Epithelial cell of esophagus (primary cell): ENCODE results near the gene HTR1B.

Experiments
- DNase-seq: peaks from one replicate; pipeline ENCODE4 v3.0.0; 2010; ENCODE audit warnings: low read depth
- H3K4me3 ChIP-seq: 2 replicates; pipeline ENCODE4 v1.5.1; 2011; ENCODE audit warnings: mild to moderate bottlenecking, low read length, control low read depth
- TF ChIP-seq, protein P1 (sequence below): IDR thresholded peaks from 2 replicates; pipeline ENCODE4 v1.5.1; 2011; ENCODE audit warnings: low read depth, mild to moderate bottlenecking, low read length, control low read depth, inconsistent platforms; ENCODE audit not compliant: insufficient read depth; ENCODE audit errors: missing control alignments

HTR1B gene

DNA sequence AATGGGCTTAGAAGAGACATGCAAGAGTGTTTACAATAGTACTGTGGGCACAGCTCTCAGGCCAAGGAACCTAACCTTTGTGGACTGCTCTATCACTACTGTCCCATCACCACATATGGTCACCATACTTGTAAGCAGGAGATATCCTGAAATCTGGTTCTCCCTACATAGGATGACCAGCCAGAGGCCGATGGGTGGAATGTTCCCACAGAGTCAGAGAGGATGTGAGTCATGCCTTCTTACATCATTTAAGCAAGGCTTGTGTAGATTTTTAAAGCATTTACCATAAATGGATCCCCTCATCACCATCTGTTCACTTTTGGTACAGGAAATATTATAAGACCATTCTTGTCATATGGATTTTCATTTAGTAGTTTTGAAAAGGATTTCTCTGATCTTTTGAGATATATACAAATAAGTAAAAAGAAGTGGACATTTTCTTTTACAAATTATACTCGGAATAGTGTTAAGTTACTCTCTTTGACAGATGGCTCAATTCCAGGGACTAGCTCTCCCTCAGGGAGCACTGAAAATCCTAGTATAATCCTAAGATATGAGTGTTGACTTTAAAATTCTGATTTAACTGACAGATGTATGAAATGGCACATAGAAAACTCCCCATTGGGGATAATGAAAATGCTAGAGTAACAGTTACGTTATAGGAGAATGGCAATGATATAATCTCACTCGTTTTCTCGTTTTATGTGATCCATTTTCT lies 6.6 kb downstream of the HTR1B start:
- H3K4me3 ChIP-seq = no peak overlapping the region
- TF ChIP-seq, protein P1, sequence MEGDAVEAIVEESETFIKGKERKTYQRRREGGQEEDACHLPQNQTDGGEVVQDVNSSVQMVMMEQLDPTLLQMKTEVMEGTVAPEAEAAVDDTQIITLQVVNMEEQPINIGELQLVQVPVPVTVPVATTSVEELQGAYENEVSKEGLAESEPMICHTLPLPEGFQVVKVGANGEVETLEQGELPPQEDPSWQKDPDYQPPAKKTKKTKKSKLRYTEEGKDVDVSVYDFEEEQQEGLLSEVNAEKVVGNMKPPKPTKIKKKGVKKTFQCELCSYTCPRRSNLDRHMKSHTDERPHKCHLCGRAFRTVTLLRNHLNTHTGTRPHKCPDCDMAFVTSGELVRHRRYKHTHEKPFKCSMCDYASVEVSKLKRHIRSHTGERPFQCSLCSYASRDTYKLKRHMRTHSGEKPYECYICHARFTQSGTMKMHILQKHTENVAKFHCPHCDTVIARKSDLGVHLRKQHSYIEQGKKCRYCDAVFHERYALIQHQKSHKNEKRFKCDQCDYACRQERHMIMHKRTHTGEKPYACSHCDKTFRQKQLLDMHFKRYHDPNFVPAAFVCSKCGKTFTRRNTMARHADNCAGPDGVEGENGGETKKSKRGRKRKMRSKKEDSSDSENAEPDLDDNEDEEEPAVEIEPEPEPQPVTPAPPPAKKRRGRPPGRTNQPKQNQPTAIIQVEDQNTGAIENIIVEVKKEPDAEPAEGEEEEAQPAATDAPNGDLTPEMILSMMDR = no peak
- DNase-seq = peak; percentile 94

DNA sequence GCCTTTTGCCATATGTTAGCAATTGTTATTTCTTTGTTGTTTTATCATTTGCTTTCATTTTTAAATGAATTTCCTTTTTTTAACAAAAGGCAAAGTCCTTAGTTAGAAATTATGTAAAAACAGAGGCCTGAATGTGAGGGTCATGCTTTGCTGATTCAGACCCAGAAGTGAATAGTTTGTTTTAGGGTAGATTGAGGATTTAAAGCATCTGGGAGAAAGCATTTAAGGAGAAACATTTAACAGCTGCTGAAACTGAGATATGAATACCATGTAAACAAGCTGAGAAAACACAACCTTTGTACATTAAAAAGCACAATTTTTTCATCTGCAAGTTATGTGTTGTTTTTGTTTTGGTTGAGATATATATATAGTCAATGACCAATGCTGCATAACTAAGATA lies 8.0 kb downstream of the HTR1B start:
- H3K4me3 ChIP-seq = no peak overlapping the region
- no peak for DNase-seq
- TF ChIP-seq, protein P1 = no peak

DNA sequence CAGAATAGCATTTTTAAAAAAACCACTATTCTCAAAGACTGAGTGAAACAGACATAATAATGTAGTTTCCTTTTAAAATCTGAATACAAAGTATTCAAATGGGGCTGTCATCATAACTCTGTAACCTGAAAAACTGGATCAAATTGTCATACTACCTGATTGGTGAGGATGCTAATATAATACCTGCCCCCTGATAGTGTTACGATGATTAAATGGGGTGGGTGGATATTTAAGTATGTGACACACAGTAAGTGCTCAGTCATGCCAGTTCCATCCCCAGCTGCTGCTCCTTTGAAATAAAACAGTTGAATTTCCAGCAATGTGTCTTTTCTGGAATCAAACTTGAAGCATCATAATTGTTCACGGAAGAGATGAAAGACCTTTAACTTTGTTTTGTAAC lies 8.9 kb downstream of the HTR1B start:
- DNase-seq = peak; percentile 86
- no peak overlapping the region for H3K4me3 ChIP-seq
- TF ChIP-seq, protein P1 = no peak

DNA sequence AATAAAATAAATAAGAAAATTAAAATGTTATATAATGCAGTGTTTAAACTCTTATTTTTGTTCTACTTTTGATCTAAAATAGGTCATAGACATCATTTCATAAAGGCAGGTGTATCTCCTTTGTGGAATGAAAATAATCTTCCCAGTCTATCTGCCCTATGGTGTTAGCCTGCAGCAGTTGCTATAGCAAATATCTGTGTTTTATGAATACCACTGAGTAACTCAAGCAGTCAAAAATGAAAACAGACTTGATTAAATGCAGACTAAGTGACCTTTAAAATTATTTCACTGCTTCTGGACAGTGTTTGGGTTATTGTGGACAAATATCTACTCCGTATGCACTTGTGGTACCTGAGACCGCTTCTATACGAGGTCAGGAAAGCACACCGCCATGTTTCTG lies 11.8 kb downstream of the HTR1B start:
- no peak overlapping the region for H3K4me3 ChIP-seq
- TF ChIP-seq, protein P1 = no peak
- DNase-seq = no peak

DNA sequence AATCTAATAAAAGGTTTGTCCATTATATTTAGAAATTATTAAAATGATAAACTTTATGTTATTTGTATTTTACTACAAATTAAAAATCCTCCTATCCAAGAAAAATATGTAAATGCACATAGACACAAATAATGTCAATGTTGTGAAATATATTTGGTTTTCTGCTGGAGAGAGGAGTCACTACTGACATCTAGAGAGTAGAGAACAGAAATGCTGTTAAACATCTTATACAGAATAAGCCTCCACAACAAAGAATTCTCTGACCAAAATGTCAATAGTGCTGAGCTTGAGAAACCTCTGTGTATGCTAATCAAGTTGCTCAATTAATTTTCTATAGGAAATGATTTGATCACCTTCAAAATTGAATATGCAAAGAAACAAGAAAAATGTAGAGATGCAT lies 12.4 kb downstream of the HTR1B start:
- no peak overlapping the region for H3K4me3 ChIP-seq
- no peak for DNase-seq
- TF ChIP-seq, protein P1 = peak; percentile 29

DNA sequence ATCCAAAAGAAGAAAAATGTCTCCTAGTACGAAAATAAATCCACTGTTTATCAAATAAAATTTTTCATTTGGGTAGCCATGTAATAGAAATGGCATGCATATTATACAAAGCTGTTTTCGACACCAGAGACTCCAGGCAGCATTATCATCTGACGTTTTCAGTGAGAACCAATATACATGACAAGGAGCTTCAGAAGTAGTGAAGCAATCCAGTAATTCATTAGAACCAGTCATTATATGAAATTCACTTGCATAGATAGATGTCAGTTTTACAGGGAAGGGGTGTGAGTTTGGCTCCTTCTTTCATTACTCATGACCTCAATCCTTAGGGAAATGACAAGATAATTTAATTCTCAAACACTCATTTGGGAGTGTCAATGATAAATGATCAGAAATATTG lies 14.7 kb downstream of the HTR1B start:
- no peak for DNase-seq
- TF ChIP-seq, protein P1 = no peak
- H3K4me3 ChIP-seq = no peak overlapping the region

DNA sequence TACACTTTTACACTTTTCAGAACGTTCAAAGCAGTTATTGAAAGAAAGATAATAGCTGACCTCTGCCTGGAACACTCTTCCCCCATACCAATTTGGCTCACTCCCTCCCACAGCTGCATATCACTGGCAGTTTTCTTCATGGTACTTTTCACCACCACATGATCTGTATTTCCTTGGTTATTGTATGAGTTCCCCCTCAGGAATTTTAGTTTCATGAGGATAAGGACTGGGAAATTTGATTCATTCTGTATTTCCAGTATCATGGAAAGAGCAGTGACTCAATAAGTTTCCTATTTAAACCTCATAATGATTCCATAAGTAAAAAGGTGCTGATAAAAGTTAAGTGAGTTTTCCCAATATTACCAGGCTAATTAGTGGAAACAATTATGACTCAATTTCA lies 16.0 kb downstream of the HTR1B start:
- no peak overlapping the region for H3K4me3 ChIP-seq
- TF ChIP-seq, protein P1 = no peak
- DNase-seq = no peak
